Activated T-cell treated with anti-CD3 and anti-CD28 coated beads, Interleukin-2, amount 50 U/mL, for 1 hour (primary cell): ENCODE results near the gene FSTL3.

ENCODE experiments used
- DNase-seq: peaks from one replicate; pipeline ENCODE4 v3.0.0-alpha.2; 2020

Gene FSTL3

GRCh38 chr19:645912-646778 lies 30.0 kb upstream of the FSTL3 start:
- DNase-seq = no peak

- no peak for DNase-seq
These were observed 29.2 kb upstream of the FSTL3 start for GRCh38 chr19:646779-647565.

DNA sequence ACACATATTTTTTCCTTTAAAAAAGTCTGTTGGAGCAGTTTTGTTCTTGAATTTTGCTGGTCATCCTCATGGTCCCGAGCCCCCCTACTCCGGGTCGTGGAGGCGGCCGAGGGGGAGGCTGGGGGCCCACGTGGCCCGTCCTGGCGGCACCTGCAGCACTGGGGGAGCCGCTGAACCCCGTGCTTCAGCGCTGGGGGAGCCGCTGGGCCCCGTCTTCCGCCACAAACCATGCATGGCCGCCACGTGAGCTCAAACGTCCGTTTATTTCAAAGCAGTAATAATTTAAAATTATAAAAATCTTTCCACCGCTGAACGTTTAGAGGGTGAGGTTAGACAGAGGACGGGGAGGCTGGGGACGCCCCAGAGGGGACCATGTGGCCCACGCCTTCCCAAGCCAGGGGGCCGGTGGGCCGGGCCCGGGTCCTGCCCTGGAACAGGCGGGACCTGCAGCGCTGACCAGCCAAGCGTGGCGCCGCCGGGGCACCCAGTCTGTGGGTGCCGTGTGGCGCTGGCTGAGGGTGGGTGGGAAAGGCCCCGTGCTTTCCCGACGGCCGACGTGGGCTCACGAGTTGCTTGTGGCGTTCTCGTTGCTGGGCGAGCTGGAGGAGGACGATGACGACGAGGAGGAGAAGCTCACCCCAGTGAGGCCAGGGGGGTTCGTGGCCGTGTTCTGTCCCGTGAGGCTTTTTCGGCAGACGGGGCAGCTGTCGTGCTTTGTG lies 28.5 kb upstream of the FSTL3 start:
- no peak for DNase-seq

- no peak for DNase-seq
These were observed 27.9 kb upstream of the FSTL3 start for GRCh38 chr19:648305-648704.

DNA sequence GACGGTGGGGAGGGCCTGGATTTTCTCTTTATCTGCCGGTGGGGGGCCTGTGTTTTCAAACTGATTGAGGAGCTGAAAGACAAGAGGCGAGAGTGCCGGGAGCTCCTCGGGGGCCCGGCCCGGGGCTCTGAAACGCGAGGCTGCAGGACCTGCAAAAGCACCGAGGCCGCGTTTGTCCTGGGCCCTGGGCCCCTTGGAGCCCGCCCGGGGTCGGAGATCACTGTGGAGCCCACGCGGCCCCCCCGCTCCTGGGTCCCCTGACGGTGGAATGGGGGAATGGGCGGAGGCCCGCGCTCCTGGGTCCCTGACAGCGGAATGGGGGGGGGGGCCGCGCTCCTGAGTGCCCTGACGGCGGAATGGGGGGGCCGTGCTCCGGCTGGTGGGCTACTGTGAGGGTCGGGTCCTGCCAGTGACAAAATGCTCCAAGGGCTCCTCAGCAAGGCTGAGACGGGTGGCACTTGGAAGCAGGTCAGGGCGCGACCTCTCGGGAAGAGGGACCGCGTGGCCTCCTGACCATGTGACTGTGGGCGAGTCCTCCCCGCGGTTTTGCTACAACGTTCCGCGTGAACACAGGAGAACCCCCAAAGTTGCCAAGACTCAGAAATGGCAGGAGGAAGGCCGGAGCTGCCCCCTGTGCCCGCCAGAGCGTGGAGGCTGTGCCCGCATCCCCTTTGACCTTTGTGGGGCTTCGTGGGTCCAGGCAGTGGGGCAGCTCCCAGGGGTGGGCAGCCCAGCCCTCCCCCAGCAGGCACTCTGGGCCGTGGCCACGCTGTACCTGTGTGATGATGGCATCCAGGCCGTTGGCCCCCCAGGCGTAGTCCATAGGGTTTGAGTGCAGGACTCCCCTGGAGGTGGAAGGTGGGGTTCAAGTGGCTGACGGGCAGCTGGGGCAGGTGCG lies 27.0 kb upstream of the FSTL3 start:
- DNase-seq = no peak

- DNase-seq = no peak
These were observed 26.1 kb upstream of the FSTL3 start for GRCh38 chr19:650121-650520.

- DNase-seq = no peak
These were observed 24.9 kb upstream of the FSTL3 start for GRCh38 chr19:651114-651818.

DNA sequence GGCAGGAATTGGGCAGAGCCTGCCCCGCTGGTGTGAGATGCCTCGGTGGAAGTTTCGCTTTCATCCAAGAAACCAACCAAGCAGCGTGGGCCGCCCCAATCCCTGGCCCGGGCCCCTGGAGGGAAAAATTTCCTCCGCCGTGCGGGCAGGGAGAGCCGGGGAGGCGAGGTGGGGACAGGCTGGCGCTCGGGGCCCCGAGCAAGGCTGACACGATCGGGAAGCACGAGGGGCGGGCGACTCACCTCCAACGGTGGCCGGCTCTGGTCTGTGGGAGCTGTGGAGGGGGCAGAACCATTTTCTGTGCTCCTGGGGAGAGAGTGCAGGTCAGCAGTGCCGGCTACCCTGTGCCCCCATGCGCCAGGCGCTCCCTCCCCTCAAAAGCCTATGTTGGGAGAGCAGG lies 24.2 kb upstream of the FSTL3 start:
- DNase-seq = no peak

DNA sequence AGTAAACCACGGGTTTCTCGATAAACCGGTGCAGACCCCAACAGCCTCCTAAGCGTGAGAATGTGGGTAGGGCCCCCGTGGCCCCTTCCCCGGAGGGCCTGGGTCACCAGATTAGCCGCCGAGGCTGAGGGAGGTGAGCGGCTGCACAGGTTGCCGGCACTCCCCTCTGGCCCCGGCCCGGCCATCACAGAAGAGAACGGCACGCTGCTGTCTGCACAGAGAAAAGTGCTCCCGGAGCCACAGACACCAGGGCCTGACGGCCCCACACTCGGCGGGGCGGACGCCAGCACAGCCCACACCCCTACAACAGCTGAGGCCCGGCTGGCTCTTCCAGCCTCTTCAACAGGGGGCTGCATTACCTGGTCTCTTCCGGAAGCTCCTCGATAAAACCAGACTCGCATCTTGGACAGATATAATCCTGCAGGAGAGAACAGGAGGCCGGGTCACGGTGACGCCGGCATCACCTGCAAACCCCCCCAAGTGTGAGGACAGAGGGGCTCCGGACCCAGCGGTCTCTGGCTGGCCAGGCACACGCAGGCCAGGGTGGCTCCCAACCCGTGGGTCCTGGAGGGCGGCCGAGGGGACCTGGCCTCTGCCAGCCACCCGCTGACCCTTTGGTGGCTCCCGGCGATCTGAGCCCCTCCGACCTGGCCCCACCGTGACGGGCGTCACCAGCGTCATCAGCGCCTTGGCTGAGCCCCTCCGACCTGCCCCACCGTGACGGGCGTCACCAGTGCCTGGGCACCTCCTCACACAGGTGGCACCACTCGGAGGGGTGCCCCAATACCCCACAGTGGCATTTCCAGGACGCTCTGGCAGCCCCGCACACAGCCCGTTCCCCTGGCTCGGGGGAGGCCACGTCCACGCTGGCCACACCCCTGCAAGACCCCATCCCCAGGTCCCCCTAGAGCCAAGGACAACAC lies 23.5 kb upstream of the FSTL3 start:
- no peak for DNase-seq

DNA sequence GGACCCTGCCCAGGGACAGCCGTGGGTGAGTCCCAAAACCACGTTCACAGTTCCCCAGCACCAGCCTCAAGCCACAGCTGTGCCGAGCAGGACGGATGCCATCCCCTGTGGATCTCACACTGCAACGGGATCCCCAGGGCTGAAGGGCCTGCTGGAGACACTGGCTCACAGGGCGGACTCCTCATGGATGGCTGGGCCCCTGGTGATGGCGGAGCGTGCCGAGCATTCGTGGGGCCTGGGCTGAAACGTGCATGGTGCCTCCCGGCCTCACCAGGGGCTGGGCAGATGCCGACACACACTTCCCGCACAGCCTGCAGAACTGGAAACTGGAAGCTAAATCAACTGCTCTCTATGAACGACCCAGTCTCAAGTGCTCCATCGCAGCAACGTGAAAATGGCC lies 22.8 kb upstream of the FSTL3 start:
- DNase-seq = no peak

DNA sequence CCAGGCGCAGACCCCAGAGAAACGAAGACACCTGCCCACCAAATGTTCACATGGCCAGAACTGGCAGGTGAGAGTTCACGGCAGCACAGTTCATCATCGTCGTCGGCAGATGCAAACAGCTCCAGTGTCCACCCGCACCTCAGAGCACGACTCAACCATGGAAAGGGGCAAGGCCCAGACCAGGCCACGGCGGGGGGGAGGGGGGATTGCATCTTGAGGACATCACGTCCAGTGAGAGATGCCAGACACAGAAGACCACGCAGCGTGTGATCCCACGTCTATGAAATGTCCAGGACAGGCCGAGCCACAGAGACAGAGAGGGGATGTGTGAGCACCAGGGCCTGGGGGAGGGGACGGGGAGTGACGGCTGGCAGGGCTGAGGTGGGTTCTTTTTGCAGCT lies 20.5 kb upstream of the FSTL3 start:
- no peak for DNase-seq

DNA sequence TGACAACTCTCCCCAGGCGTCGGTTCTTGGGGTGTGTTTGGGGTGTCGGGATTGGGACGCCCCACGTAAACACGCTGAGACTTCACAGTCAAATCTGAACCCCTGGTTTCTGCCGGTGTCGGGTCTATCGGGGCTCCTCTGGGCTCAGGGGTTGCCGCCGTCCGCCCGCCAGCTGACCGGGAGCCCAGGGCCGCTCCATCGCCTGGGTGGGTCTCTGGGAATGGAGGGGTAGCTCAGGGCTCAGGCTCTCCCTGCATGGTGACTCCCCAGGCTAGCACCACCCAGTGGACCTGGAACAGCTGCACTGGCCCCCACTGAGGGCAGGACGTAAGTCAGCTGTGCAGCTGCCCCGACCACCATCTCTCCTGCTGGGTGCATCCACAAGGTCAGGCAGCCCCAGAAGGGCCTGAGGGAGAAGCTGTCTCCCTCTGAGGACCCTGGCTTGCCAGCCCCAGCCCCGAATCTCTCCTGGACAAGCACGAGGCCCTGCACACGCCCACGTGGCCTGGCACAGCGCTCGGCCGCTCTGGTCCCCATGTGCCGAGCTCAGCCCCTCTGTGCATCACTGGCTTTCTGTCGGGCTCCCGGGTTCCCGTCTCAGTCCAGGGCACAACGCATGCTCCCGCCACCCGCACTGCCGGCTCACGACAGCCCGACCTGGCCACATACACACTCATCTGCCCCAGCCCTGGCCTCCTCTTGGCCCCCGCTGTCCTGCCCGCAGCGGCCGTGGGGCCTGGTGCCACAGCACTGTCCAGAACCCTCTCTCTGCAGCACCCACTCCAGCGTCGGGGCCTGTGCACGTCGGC lies 19.2 kb upstream of the FSTL3 start:
- no peak for DNase-seq

DNA sequence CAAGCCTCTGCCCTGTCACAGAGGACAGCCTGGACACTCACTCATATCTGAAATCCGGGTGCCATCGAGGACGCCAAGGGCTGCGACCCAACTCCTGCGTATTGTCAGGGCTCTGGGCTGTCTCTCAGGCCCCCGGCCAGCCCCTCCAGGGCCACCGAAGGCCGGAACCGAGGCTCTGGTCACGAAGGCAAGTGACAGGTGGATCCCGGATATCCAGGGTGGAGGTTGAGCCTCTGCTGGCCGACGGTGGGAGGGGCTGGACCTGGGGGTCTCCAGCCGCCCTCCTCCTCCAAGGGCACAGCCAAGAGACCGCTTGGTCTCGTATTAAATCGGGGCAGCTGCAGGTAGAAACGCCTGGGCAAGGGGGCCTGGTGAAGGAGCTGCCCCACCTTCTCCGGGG lies 18.6 kb upstream of the FSTL3 start:
- no peak for DNase-seq

- DNase-seq = no peak
These were observed 17.9 kb upstream of the FSTL3 start for GRCh38 chr19:658059-658839.

DNA sequence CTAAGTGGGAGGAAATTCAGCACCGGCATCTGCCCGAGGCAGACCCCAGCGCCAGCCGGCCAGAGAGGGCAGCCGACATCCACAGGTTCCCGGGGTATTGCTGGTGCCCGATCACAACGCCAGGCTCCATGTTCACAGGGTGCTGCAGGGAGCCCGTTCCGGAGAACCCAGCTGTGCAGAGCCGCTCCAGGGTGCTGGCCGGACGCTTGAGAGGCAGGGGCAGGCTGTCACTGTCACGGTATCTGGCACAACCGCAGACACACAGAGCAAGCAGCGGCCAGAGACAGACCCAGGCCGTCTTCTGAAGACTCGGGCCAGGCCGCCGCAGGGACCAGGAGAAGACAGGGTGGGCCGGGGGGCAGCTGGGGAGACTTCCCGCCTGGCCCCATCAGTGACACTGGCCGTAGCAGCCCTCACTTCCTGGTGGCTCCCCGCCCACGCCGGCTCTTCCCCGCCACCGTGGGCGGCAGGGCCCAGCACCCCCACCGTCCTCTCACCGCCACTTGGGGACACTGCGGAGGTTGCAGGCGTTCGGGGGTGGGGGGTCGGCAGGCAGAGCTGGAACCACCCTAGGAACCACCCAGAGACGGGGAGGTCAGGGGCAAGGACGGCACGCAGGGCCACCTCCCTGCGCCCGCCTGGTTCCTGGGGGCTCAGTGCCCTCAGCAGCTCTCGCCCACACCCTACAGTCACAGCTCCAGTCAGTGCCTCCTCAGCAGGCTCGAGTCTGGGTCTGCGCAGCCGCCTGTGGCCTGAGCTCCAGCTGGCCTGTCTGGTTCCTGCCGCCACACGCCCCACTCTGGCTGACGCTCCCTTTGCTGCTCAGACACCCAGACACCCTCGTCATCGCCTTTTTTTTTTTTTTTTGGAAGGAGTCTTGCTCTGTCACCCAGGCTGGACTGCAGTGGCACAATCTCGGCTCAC lies 17.0 kb upstream of the FSTL3 start:
- DNase-seq = peak; percentile 62

DNA sequence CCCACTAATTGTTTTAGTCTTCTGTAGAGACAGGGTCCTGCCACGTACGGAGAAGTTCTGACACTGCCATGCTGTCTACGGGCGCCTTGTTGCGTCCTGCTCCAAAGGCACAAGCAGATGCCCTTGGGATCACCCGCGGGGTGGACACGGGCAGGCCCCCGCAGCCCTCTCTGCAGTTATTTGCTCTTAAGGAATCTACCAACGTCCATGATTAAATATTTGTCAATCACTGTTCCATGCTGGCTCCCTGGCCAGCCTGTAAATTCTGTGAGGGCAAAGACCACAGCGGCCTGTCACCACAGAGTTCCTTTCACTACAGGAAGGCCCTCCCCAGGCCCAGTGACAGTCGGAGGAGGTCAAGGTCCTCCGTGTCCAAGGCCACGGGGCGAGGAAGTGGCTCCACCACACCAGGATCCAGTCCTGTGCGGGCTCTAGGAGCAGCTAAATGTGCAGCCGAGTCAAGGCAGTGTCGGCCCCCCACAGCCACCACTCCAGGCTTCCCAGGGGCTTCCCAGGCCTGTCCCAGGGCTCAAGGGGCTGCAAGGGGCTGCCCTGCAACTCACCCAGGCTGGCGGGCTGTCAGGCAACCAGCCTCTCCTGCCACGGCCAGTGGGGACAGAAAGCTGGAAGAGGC lies 15.3 kb upstream of the FSTL3 start:
- no peak for DNase-seq
